ENCODE measurements around the gene CTSO. TPM values are rescaled to one million over a fixed set of nuclear protein-coding genes. Genes with fewer than 3 reads are reported as not detected.

CTSO gene
- polyA plus RNA-seq, 1 donor (not counting 4 experiments of a cell fraction or from before 2014, with no cell fraction given): 3.3 TPM

DNA sequence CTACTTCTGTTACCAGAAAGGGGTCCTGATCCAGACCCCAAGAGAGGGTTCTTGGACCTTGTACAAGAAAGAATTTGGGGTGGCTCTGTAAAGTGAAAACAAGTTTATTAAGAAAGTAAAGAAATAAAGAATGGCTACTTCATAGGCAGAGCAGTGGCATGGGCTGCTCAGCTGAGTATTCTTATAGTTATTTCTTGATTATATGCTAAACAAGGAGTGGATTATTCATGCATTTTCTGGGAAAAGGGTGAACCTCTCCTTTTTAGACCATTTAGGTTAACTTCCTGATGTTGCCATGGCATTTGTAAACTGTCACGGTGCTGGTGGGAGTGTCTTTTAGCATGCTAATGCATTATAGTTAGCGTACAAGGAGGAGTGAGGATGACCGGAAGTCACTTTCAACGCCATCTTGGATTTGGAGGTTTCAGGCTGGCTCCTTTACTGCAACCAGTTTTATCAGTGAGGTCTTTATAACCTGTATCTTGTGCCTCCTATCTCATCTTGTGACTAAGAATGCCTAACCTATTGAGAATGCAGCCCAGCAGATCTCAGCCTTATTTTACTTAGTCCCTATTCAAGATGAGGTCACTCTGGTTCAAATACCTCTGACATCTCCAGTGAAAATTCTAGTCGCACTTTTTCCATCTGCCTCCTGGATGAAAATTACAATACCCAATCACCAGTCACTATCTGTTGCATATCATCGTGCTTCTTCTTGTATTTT lies 65.7 kb downstream of the CTSO start:
- H3K4me3 ChIP-seq (ENCODE audit: control insufficient read depth in 2 of 3, extremely low read depth in 1 of 3, insufficient read depth in 2 of 3, low read depth in 1 of 3, low read length in 3 of 3): no peak overlapping the region
- TF ChIP-seq, protein P1, sequence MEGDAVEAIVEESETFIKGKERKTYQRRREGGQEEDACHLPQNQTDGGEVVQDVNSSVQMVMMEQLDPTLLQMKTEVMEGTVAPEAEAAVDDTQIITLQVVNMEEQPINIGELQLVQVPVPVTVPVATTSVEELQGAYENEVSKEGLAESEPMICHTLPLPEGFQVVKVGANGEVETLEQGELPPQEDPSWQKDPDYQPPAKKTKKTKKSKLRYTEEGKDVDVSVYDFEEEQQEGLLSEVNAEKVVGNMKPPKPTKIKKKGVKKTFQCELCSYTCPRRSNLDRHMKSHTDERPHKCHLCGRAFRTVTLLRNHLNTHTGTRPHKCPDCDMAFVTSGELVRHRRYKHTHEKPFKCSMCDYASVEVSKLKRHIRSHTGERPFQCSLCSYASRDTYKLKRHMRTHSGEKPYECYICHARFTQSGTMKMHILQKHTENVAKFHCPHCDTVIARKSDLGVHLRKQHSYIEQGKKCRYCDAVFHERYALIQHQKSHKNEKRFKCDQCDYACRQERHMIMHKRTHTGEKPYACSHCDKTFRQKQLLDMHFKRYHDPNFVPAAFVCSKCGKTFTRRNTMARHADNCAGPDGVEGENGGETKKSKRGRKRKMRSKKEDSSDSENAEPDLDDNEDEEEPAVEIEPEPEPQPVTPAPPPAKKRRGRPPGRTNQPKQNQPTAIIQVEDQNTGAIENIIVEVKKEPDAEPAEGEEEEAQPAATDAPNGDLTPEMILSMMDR (optimal IDR thresholded peaks at IDR 0.05 in 1 of 3, IDR thresholded peaks at IDR 0.05 in 1 of 3, conservative IDR thresholded peaks at IDR 0.05 in 1 of 3; ENCODE audit: extremely low read depth in 1 of 3, insufficient read depth in 2 of 3, low read length in 3 of 3): no peak
- TF ChIP-seq EZH2 (IDR thresholded peaks at IDR 0.05; ENCODE audit: low read length): no peak
- dilution Hi-C loops (cut with MboI; ENCODE audit: extremely low pct_ligation_motif_present, low sequenced_read_pairs): no loop called here
- FAIRE-seq: no peak
- DNase-seq (ENCODE audit: low read depth, low spot score): no peak
- no peak overlapping the region for H2AFZ ChIP-seq (ENCODE audit: control insufficient read depth, low read length)
- no peaks in the 10 kb centered on the region for H3K27me3 ChIP-seq (ENCODE audit: control insufficient read depth, extremely low read depth, insufficient read depth, low read length)
- H3K79me2 ChIP-seq (ENCODE audit: control insufficient read depth, insufficient read depth, low read length): no peaks in the 10 kb centered on the region
- H4K20me1 ChIP-seq (ENCODE audit: control insufficient read depth, extremely low read depth, insufficient read depth, low read length): no peaks in the 10 kb centered on the region
- H3K4me1 ChIP-seq (ENCODE audit: control insufficient read depth, extremely low read depth, insufficient read depth, low read length): no peaks in the 10 kb centered on the region
- no peak overlapping the region for H3K4me2 ChIP-seq (ENCODE audit: control insufficient read depth, extremely low read depth, insufficient read depth, low read depth, low read length)
- H3K27ac ChIP-seq (ENCODE audit: control insufficient read depth, insufficient read depth, low read length): no peak overlapping the region
- H3K9ac ChIP-seq (ENCODE audit: control insufficient read depth, extremely low read depth, insufficient read depth, low read length): no peak overlapping the region
- H3K9me1 ChIP-seq (ENCODE audit: control insufficient read depth, extremely low read depth, insufficient read depth, low read length): no peaks in the 10 kb centered on the region
- no peaks in the 10 kb centered on the region for H3K9me3 ChIP-seq (ENCODE audit: control insufficient read depth, low read depth, low read length)
- no peaks in the 10 kb centered on the region for H3K36me3 ChIP-seq (ENCODE audit: control insufficient read depth in 2 of 2, extremely low read depth in 1 of 2, insufficient read depth in 2 of 2, low read length in 2 of 2)

DNA sequence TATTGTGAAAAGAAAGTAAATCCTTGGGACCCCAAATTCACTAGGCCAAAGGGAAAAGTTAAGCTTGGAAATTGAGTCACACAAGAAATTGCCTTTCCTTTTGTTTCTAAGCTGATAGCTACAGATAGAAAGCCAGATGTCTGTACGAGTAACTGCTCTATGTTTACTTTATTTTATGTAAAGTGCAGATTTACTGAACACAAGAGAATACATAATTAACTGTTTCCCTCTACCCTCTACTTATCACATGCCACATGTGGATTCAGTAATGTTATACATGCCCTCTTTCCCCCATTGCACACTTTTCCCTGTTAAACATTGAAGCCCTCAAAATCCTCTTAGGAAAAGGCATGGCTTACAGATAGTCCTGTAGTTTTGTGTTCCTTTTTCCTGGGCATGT lies 66.6 kb downstream of the CTSO start:
- no peaks in the 10 kb centered on the region for H3K9me1 ChIP-seq (ENCODE audit: control insufficient read depth, extremely low read depth, insufficient read depth, low read length)
- no peaks in the 10 kb centered on the region for H3K27me3 ChIP-seq (ENCODE audit: control insufficient read depth, extremely low read depth, insufficient read depth, low read length)
- no peak overlapping the region for H3K9ac ChIP-seq (ENCODE audit: control insufficient read depth, extremely low read depth, insufficient read depth, low read length)
- dilution Hi-C loops (cut with MboI; ENCODE audit: extremely low pct_ligation_motif_present, low sequenced_read_pairs): no loop called here
- no peak overlapping the region for H3K4me3 ChIP-seq (ENCODE audit: control insufficient read depth in 2 of 3, extremely low read depth in 1 of 3, insufficient read depth in 2 of 3, low read depth in 1 of 3, low read length in 3 of 3)
- no peaks in the 10 kb centered on the region for H3K4me1 ChIP-seq (ENCODE audit: control insufficient read depth, extremely low read depth, insufficient read depth, low read length)
- H2AFZ ChIP-seq (ENCODE audit: control insufficient read depth, low read length): no peak overlapping the region
- no peaks in the 10 kb centered on the region for H3K79me2 ChIP-seq (ENCODE audit: control insufficient read depth, insufficient read depth, low read length)
- TF ChIP-seq, protein P1 (optimal IDR thresholded peaks at IDR 0.05 in 1 of 3, IDR thresholded peaks at IDR 0.05 in 1 of 3, conservative IDR thresholded peaks at IDR 0.05 in 1 of 3; ENCODE audit: extremely low read depth in 1 of 3, insufficient read depth in 2 of 3, low read length in 3 of 3): no peak
- TF ChIP-seq EZH2 (IDR thresholded peaks at IDR 0.05; ENCODE audit: low read length): no peak
- FAIRE-seq: no peak
- no peak overlapping the region for H3K4me2 ChIP-seq (ENCODE audit: control insufficient read depth, extremely low read depth, insufficient read depth, low read depth, low read length)
- H3K9me3 ChIP-seq (ENCODE audit: control insufficient read depth, low read depth, low read length): no peaks in the 10 kb centered on the region
- no peaks in the 10 kb centered on the region for H4K20me1 ChIP-seq (ENCODE audit: control insufficient read depth, extremely low read depth, insufficient read depth, low read length)
- H3K27ac ChIP-seq (ENCODE audit: control insufficient read depth, insufficient read depth, low read length): no peak overlapping the region
- H3K36me3 ChIP-seq (ENCODE audit: control insufficient read depth in 2 of 2, extremely low read depth in 1 of 2, insufficient read depth in 2 of 2, low read length in 2 of 2): no peaks in the 10 kb centered on the region
- DNase-seq (ENCODE audit: low read depth, low spot score): no peak

All from keratinocyte (primary cell).